Measurements from ENCODE around the gene USB1. TPM values are rescaled to one million over a fixed set of nuclear protein-coding genes. Genes with fewer than 3 reads are reported as not detected.

USB1 gene
- total and polyA plus RNA-seq, 2 experiments from 2014 or later = 7.6 to 48.4 TPM

GRCh38 chr16:57987441-57988177 is 13.6 kb upstream of the USB1 start:
- TF ChIP-seq EZH2phosphoT487 (IDR thresholded peaks at IDR 0.05; ENCODE audit: insufficient read depth, low read depth) = no peak
- no peak for TF ChIP-seq EZH2 (IDR thresholded peaks at IDR 0.05; ENCODE audit: insufficient read depth, poor library complexity, severe bottlenecking)
- H3K9me2 ChIP-seq (ENCODE audit: insufficient read depth) = no peaks in the 10 kb centered on the region
- no peak overlapping the region for H3K27ac ChIP-seq
- no peak for DNase-seq
- no peaks in the 10 kb centered on the region for H3K9me3 ChIP-seq (ENCODE audit: low read depth)
- H3F3A ChIP-seq (ENCODE audit: insufficient read depth) = no peaks in the 10 kb centered on the region
- H3K36me3 ChIP-seq (ENCODE audit: low read depth) = no peaks in the 10 kb centered on the region
- in situ Hi-C loops (cut with MboI) = no loop called here
- H3K79me2 ChIP-seq (ENCODE audit: insufficient read depth) = no peaks in the 10 kb centered on the region
- 89 to 92% methylated on average over 8 of the region's 8 CpGs for WGBS, 2 experiments (ENCODE audit: low coverage in 1 of 2, low lambda C conversion rate in 2 of 2, missing lambda C conversion rate in 2 of 2)
- H2AFZ ChIP-seq = no peak overlapping the region
- H3K27me3 ChIP-seq (replicated peaks; ENCODE audit: insufficient read depth) = peaks cover 4% of the 10 kb centered on the region; the same call in 1 of the 2 replicates
- H3K9ac ChIP-seq = no peak overlapping the region
- H3K4me1 ChIP-seq (ENCODE audit: insufficient read depth) = no peaks in the 10 kb centered on the region
- no peak overlapping the region for H3K4me2 ChIP-seq (ENCODE audit: unreplicated experiment)
- H3K4me3 ChIP-seq = no peak overlapping the region
- no peaks in the 10 kb centered on the region for H4K20me1 ChIP-seq (ENCODE audit: insufficient read depth)

DNA sequence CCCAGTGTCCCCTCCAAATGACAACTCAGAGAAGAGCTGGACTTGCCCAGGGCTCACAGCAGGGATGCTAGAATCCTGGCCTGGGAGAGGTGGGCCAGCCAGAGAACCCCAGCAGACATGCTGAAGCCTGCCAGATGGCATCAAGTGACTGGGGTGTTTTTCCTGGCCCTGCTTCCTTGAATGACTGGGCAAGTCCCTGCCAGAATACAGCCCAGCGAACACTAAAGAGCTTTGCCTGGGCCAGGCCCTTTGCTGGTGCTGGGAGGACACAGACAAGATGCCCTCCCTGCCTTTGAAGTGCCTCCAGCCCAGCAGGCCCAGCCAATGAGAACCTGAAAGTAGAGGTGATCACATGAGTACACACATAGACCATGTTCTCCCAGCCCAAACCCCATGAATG is 12.3 kb upstream of the USB1 start:
- Histone ChIP-seq H3K9me3 (ENCODE audit: low read depth) (no peaks in the 10 kb centered on the region), H3K79me2 (ENCODE audit: insufficient read depth) (no peaks in the 10 kb centered on the region), H3K9ac (no peak overlapping the region), H3K4me3 (no peak overlapping the region), H3K27me3 (replicated peaks; ENCODE audit: insufficient read depth) (peaks cover 4% of the 10 kb centered on the region; the same call in 1 of the 2 replicates), H4K20me1 (ENCODE audit: insufficient read depth) (no peaks in the 10 kb centered on the region), H3K4me2 (ENCODE audit: unreplicated experiment) (no peak overlapping the region), H3K27ac (no peak overlapping the region), H2AFZ (no peak overlapping the region), H3F3A (ENCODE audit: insufficient read depth) (no peaks in the 10 kb centered on the region), H3K36me3 (ENCODE audit: low read depth) (no peaks in the 10 kb centered on the region), H3K4me1 (ENCODE audit: insufficient read depth) (no peaks in the 10 kb centered on the region), H3K9me2 (ENCODE audit: insufficient read depth) (no peaks in the 10 kb centered on the region)
- WGBS, 2 experiments (ENCODE audit: low coverage in 1 of 2, low lambda C conversion rate in 2 of 2, missing lambda C conversion rate in 2 of 2) = 64 to 89% methylated on average over 1 of the region's 1 CpG
- DNase-seq = no peak
- in situ Hi-C loops (cut with MboI) = no loop called here
- TF ChIP-seq EZH2phosphoT487 (IDR thresholded peaks at IDR 0.05; ENCODE audit: insufficient read depth, low read depth) = no peak
- no peak for TF ChIP-seq EZH2 (IDR thresholded peaks at IDR 0.05; ENCODE audit: insufficient read depth, poor library complexity, severe bottlenecking)

- no peak for DNase-seq
- in situ Hi-C loops (cut with MboI) = no loop called here
- H3K9me3 ChIP-seq (ENCODE audit: low read depth) = no peaks in the 10 kb centered on the region
Measured at GRCh38 chr16:57991551-57992059, 9.6 kb upstream of the USB1 start.

DNA sequence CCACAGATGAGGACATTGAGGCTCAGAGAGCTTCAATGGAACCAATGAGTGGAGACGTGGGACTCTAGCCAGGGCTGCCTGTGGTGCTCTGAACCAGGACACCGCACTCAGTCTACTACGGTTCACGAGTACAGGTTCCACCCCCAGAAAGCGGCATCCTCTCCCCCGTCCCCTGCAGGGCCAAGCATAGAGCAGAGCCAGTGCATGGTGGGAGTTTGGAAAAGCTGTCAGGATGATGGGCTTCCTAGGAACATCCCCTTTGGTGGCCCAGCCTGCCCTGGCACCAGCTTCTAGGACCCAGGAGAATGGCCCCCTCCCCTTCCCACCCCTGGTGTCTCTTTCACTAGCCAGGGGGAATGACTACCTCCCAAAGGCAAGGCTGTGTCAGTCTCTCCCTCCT is 9.1 kb upstream of the USB1 start:
- no peak overlapping the region for H3K9ac ChIP-seq
- DNase-seq = no peak
- no peaks in the 10 kb centered on the region for H3K4me1 ChIP-seq (ENCODE audit: insufficient read depth)
- no peak overlapping the region for H3K4me3 ChIP-seq
- no peaks in the 10 kb centered on the region; the same call in 1 of the 2 replicates for H3K36me3 ChIP-seq (ENCODE audit: low read depth)
- H3K27me3 ChIP-seq (replicated peaks; ENCODE audit: insufficient read depth) = no peaks in the 10 kb centered on the region
- H3K9me3 ChIP-seq (ENCODE audit: low read depth) = no peaks in the 10 kb centered on the region
- no peak overlapping the region for H3K4me2 ChIP-seq (ENCODE audit: unreplicated experiment)
- H3F3A ChIP-seq (ENCODE audit: insufficient read depth) = no peaks in the 10 kb centered on the region
- no peak overlapping the region for H2AFZ ChIP-seq
- H3K27ac ChIP-seq = no peak overlapping the region
- in situ Hi-C loops (cut with MboI) = no loop called here
- WGBS, 2 experiments (ENCODE audit: low coverage in 1 of 2, low lambda C conversion rate in 2 of 2, missing lambda C conversion rate in 2 of 2) = 85 to 88% methylated on average over 6 of the region's 6 CpGs
- H3K79me2 ChIP-seq (ENCODE audit: insufficient read depth) = no peaks in the 10 kb centered on the region
- TF ChIP-seq EZH2phosphoT487 (IDR thresholded peaks at IDR 0.05; ENCODE audit: insufficient read depth, low read depth) = no peak
- no peak for TF ChIP-seq EZH2 (IDR thresholded peaks at IDR 0.05; ENCODE audit: insufficient read depth, poor library complexity, severe bottlenecking)
- H3K9me2 ChIP-seq (ENCODE audit: insufficient read depth) = no peaks in the 10 kb centered on the region
- H4K20me1 ChIP-seq (ENCODE audit: insufficient read depth) = no peaks in the 10 kb centered on the region

More at GRCh38 chr16:57991551-57992059, 9.6 kb upstream of the USB1 start:
- Histone ChIP-seq H3K4me2 (ENCODE audit: unreplicated experiment) (no peak overlapping the region), H3K36me3 (ENCODE audit: low read depth) (no peaks in the 10 kb centered on the region; the same call in 1 of the 2 replicates), H3K27me3 (replicated peaks; ENCODE audit: insufficient read depth) (no peaks in the 10 kb centered on the region), H3K79me2 (ENCODE audit: insufficient read depth) (no peaks in the 10 kb centered on the region), H3K4me3 (no peak overlapping the region), H4K20me1 (ENCODE audit: insufficient read depth) (no peaks in the 10 kb centered on the region), H2AFZ (no peak overlapping the region), H3K27ac (no peak overlapping the region), H3K4me1 (ENCODE audit: insufficient read depth) (no peaks in the 10 kb centered on the region), H3K9me2 (ENCODE audit: insufficient read depth) (no peaks in the 10 kb centered on the region), H3K9ac (no peak overlapping the region), H3F3A (ENCODE audit: insufficient read depth) (no peaks in the 10 kb centered on the region)
- no peak for TF ChIP-seq EZH2phosphoT487 (IDR thresholded peaks at IDR 0.05; ENCODE audit: insufficient read depth, low read depth)
- TF ChIP-seq EZH2 (IDR thresholded peaks at IDR 0.05; ENCODE audit: insufficient read depth, poor library complexity, severe bottlenecking) = no peak
- WGBS, 2 experiments (ENCODE audit: low coverage in 1 of 2, low lambda C conversion rate in 2 of 2, missing lambda C conversion rate in 2 of 2) = 81 to 82% methylated on average over 11 of the region's 11 CpGs
